Osteocyte (in vitro differentiated cells): Measurements from ENCODE around the gene WNT9B. TPM values are rescaled to one million over a fixed set of nuclear protein-coding genes. Genes with fewer than 3 reads are reported as not detected.

ENCODE experiments used
- DNase-seq: peaks from one replicate; pipeline ENCODE4 v3.0.0; 2021; ENCODE audit warnings: mixed read lengths; ENCODE audit not compliant: unreplicated experiment; ENCODE audit errors: extremely low spot score
- H3K27ac Mint-ChIP-seq: one replicate; pipeline ENCODE4 v1.8.0; 2021; ENCODE audit warnings: mild to moderate bottlenecking, mixed read lengths; ENCODE audit not compliant: unreplicated experiment
- H3K27me3 Mint-ChIP-seq: one replicate; pipeline ENCODE4 v1.8.0; 2021; ENCODE audit warnings: mixed read lengths; ENCODE audit not compliant: unreplicated experiment
- H3K36me3 Mint-ChIP-seq: one replicate; pipeline ENCODE4 v1.8.0; 2021; ENCODE audit warnings: mixed read lengths; ENCODE audit not compliant: unreplicated experiment
- H3K4me1 Mint-ChIP-seq: one replicate; pipeline ENCODE4 v1.8.0; 2021; ENCODE audit warnings: mixed read lengths; ENCODE audit not compliant: unreplicated experiment
- H3K4me3 Mint-ChIP-seq: one replicate; pipeline ENCODE4 v1.8.0; 2021; ENCODE audit warnings: mild to moderate bottlenecking, moderate library complexity, mixed read lengths; ENCODE audit not compliant: unreplicated experiment
- H3K9me3 Mint-ChIP-seq: one replicate; pipeline ENCODE4 v1.8.0; 2021; ENCODE audit warnings: mixed read lengths; ENCODE audit not compliant: unreplicated experiment
- total RNA-seq: library from RNA; stranded (reverse); gene quantifications from 2 replicates; pipeline ENCODE4 v1.2.1, GENCODE V29; 2021
- TF ChIP-seq, protein P1 (sequence below): fragments of 200-600 bp; sonication (generic); IDR thresholded peaks from 2 replicates; pipeline ENCODE4 v1.5.0; 2021; ENCODE audit warnings: antibody characterized with exemption, mild to moderate bottlenecking, moderate library complexity

The WNT9B gene
- total RNA-seq, 1 donor from 2014 or later, result not detected

- TF ChIP-seq, protein P1, sequence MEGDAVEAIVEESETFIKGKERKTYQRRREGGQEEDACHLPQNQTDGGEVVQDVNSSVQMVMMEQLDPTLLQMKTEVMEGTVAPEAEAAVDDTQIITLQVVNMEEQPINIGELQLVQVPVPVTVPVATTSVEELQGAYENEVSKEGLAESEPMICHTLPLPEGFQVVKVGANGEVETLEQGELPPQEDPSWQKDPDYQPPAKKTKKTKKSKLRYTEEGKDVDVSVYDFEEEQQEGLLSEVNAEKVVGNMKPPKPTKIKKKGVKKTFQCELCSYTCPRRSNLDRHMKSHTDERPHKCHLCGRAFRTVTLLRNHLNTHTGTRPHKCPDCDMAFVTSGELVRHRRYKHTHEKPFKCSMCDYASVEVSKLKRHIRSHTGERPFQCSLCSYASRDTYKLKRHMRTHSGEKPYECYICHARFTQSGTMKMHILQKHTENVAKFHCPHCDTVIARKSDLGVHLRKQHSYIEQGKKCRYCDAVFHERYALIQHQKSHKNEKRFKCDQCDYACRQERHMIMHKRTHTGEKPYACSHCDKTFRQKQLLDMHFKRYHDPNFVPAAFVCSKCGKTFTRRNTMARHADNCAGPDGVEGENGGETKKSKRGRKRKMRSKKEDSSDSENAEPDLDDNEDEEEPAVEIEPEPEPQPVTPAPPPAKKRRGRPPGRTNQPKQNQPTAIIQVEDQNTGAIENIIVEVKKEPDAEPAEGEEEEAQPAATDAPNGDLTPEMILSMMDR, result no peak
- Mint-ChIP-seq H3K27me3 (no peaks in the 10 kb centered on the region), H3K4me3 (no peak overlapping the region), H3K27ac (no peak overlapping the region), H3K36me3 (no peaks in the 10 kb centered on the region), H3K4me1 (no peaks in the 10 kb centered on the region), H3K9me3 (no peaks in the 10 kb centered on the region)
- no peak for DNase-seq
Measured at GRCh38 chr17:46876353-46876887, 25.0 kb downstream of the WNT9B start.

- DNase-seq, result no peak
- no peaks in the 10 kb centered on the region for H3K9me3 Mint-ChIP-seq
- H3K4me3 Mint-ChIP-seq, result no peak overlapping the region
- no peaks in the 10 kb centered on the region for H3K36me3 Mint-ChIP-seq
- H3K4me1 Mint-ChIP-seq, result no peaks in the 10 kb centered on the region
- TF ChIP-seq, protein P1, result no peak
- no peak overlapping the region for H3K27ac Mint-ChIP-seq
- no peaks in the 10 kb centered on the region for H3K27me3 Mint-ChIP-seq
Measured at GRCh38 chr17:46876926-46877325, 25.5 kb downstream of the WNT9B start.

- Mint-ChIP-seq H3K36me3 (no peaks in the 10 kb centered on the region), H3K27me3 (no peaks in the 10 kb centered on the region), H3K27ac (no peak overlapping the region), H3K9me3 (no peaks in the 10 kb centered on the region), H3K4me3 (no peak overlapping the region), H3K4me1 (no peaks in the 10 kb centered on the region)
- no peak for DNase-seq
- TF ChIP-seq, protein P1, result no peak
Measured at GRCh38 chr17:46877466-46877865, 26.1 kb downstream of the WNT9B start.

GRCh38 chr17:46878055-46878454 lies 26.7 kb downstream of the WNT9B start:
- Mint-ChIP-seq H3K27me3 (no peaks in the 10 kb centered on the region), H3K9me3 (no peaks in the 10 kb centered on the region), H3K27ac (no peak overlapping the region), H3K36me3 (no peaks in the 10 kb centered on the region), H3K4me1 (no peaks in the 10 kb centered on the region), H3K4me3 (no peak overlapping the region)
- TF ChIP-seq, protein P1, result no peak
- DNase-seq, result no peak

DNA sequence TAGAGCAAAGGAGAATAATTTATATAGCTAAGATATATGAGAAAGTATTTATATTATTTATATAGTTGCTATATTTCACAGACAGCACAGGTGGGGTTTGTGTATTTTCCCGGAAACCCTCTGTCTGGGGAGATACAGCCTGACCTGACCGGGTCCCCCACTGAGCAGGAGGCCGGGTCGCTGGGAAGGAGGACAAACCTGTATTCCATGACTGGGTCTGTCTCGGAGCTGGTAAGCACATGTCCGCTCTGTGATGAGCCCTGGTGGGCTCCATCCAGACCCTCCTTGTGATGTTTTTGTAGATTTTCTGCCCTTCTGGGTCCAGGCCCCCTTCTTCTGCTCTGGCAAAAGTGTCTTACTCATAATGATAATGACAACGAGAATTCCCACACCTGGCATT lies 27.7 kb downstream of the WNT9B start:
- no peaks in the 10 kb centered on the region for H3K36me3 Mint-ChIP-seq
- H3K4me3 Mint-ChIP-seq, result no peak overlapping the region
- DNase-seq, result no peak
- H3K9me3 Mint-ChIP-seq, result no peaks in the 10 kb centered on the region
- no peaks in the 10 kb centered on the region for H3K27me3 Mint-ChIP-seq
- H3K4me1 Mint-ChIP-seq, result no peaks in the 10 kb centered on the region
- TF ChIP-seq, protein P1, result no peak
- H3K27ac Mint-ChIP-seq, result no peak overlapping the region
